ENCODE results near the gene CAPN10. TPM values are rescaled to one million over a fixed set of nuclear protein-coding genes. Genes with fewer than 3 reads are reported as not detected.

Gene CAPN10
- total and polyA plus RNA-seq, 4 donors: 28.2 to 42.9 (median 33.5) TPM

- Histone ChIP-seq H3K9ac (ENCODE audit: insufficient read depth in 1 of 2, low read length in 2 of 2) (no peak overlapping the region), H3K27me3 (ENCODE audit: control insufficient read depth in 3 of 3, insufficient read depth in 3 of 3, low read length in 2 of 3) (no peaks in the 10 kb centered on the region), H3K36me3 (ENCODE audit: control insufficient read depth in 4 of 4, insufficient read depth in 4 of 4, low read length in 4 of 4) (no peaks in the 10 kb centered on the region), H3K9me3 (ENCODE audit: control insufficient read depth in 4 of 4, insufficient read depth in 3 of 4, low read length in 3 of 4) (peaks cover 0 to 2% (median 0%) of the 10 kb centered on the region in 4 donors), H3K4me3 (no peak overlapping the region), H3K27ac (ENCODE audit: low read depth in 1 of 2, low read length in 1 of 2) (no peak overlapping the region), H3K4me1 (ENCODE audit: control insufficient read depth in 5 of 5, insufficient read depth in 5 of 5, low read length in 5 of 5) (peaks cover 0 to 8% (median 0%) of the 10 kb centered on the region in 5 donors)
- 95% methylated on average over 4 of the region's 4 CpGs for WGBS, 2 donors
- DNase-seq (no peak), ATAC-seq (ENCODE audit: insufficient read depth, low FRiP score) (no peak)
- no peak for TF ChIP-seq CTCF (IDR thresholded peaks at IDR 0.05; ENCODE audit: control extremely low read depth, extremely low read depth)
Observed at GRCh38 chr2:240613781-240614180, 27.2 kb downstream of the CAPN10 start.

- Histone ChIP-seq H3K27me3 (ENCODE audit: control insufficient read depth in 3 of 3, insufficient read depth in 3 of 3, low read length in 2 of 3) (no peaks in the 10 kb centered on the region), H3K4me1 (ENCODE audit: control insufficient read depth in 5 of 5, insufficient read depth in 5 of 5, low read length in 5 of 5) (peaks cover 0 to 8% (median 0%) of the 10 kb centered on the region in 5 donors), H3K36me3 (ENCODE audit: control insufficient read depth in 4 of 4, insufficient read depth in 4 of 4, low read length in 4 of 4) (no peaks in the 10 kb centered on the region), H3K9ac (ENCODE audit: insufficient read depth in 1 of 2, low read length in 2 of 2) (no peak overlapping the region), H3K4me3 (no peak overlapping the region), H3K9me3 (ENCODE audit: control insufficient read depth in 4 of 4, insufficient read depth in 3 of 4, low read length in 3 of 4) (peaks cover 0 to 2% (median 0%) of the 10 kb centered on the region in 4 donors), H3K27ac (ENCODE audit: low read depth in 1 of 2, low read length in 1 of 2) (no peak overlapping the region)
- WGBS, 2 donors: 97 to 99% methylated on average over 9 of the region's 9 CpGs
- ATAC-seq (ENCODE audit: insufficient read depth, low FRiP score) (no peak), DNase-seq (no peak)
- TF ChIP-seq CTCF (IDR thresholded peaks at IDR 0.05; ENCODE audit: control extremely low read depth, extremely low read depth): no peak
Observed at GRCh38 chr2:240614391-240614790, 27.9 kb downstream of the CAPN10 start.

- H3K9ac ChIP-seq (ENCODE audit: insufficient read depth in 1 of 2, low read length in 2 of 2): no peak overlapping the region
- H3K4me1 ChIP-seq (ENCODE audit: control insufficient read depth in 5 of 5, insufficient read depth in 5 of 5, low read length in 5 of 5): peaks cover 0 to 8% (median 0%) of the 10 kb centered on the region in 5 donors
- DNase-seq (no peak), ATAC-seq (ENCODE audit: insufficient read depth, low FRiP score) (no peak)
- no peak for TF ChIP-seq CTCF (IDR thresholded peaks at IDR 0.05; ENCODE audit: control extremely low read depth, extremely low read depth)
- peaks cover 0 to 2% (median 0%) of the 10 kb centered on the region in 4 donors for H3K9me3 ChIP-seq (ENCODE audit: control insufficient read depth in 4 of 4, insufficient read depth in 3 of 4, low read length in 3 of 4)
- no peak overlapping the region for H3K4me3 ChIP-seq
- H3K27ac ChIP-seq (ENCODE audit: low read depth in 1 of 2, low read length in 1 of 2): no peak overlapping the region
- H3K36me3 ChIP-seq (ENCODE audit: control insufficient read depth in 4 of 4, insufficient read depth in 4 of 4, low read length in 4 of 4): no peaks in the 10 kb centered on the region
- 85 to 89% methylated on average over 2 of the region's 2 CpGs for WGBS, 2 donors
- H3K27me3 ChIP-seq (ENCODE audit: control insufficient read depth in 3 of 3, insufficient read depth in 3 of 3, low read length in 2 of 3): no peaks in the 10 kb centered on the region
Observed at GRCh38 chr2:240615396-240615795, 28.9 kb downstream of the CAPN10 start.
